GM23338 (cell line): ENCODE measurements around the gene TOM1L1. TPM values are rescaled to one million over a fixed set of nuclear protein-coding genes. Genes with fewer than 3 reads are reported as not detected.

Experiments
- ATAC-seq: fragments of 200-7000 bp; cut with Tn5 transposase; 3 replicates; pipeline ENCODE4 v1.9.1; 2020
- DNase-seq: peaks from one replicate; pipeline ENCODE4 v3.0.0-alpha.2; 2015; ENCODE audit warnings: low spot score
- H2AFZ ChIP-seq: fragments of 200-600 bp; sonication (generic); 2 replicates; pipeline ENCODE4 v1.8.0; 2016; ENCODE audit warnings: antibody characterized with exemption, mild to moderate bottlenecking, moderate library complexity
- H3F3A ChIP-seq: fragments of 200-600 bp; sonication (generic); replicated peaks from 2 replicates; pipeline ENCODE4 v1.8.0; 2017; ENCODE audit warnings: antibody characterized with exemption, mixed run types, low read depth
- H3K27ac ChIP-seq: fragments of 200-600 bp; sonication (generic); 2 replicates; pipeline ENCODE4 v1.6.1; 2016; ENCODE audit warnings: low read depth
- H3K27me3 ChIP-seq: fragments of 200-600 bp; sonication (generic); 2 replicates; pipeline ENCODE4 v1.8.0; 2016; ENCODE audit warnings: mild to moderate bottlenecking, mixed run types, moderate library complexity; ENCODE audit not compliant: insufficient read depth
- H3K36me3 ChIP-seq: fragments of 200-600 bp; sonication (generic); 2 replicates; pipeline ENCODE4 v1.8.0; 2016; ENCODE audit warnings: mild to moderate bottlenecking; ENCODE audit not compliant: insufficient read depth
- H3K4me1 ChIP-seq: fragments of 200-600 bp; sonication (generic); 2 replicates; pipeline ENCODE4 v1.8.0; 2016; ENCODE audit warnings: mild to moderate bottlenecking, moderate library complexity; ENCODE audit not compliant: insufficient read depth
- H3K4me2 ChIP-seq: fragments of 200-600 bp; sonication (generic); 2 replicates; pipeline ENCODE4 v1.7.1; 2017; ENCODE audit warnings: mixed run types
- H3K4me3 ChIP-seq: fragments of 200-600 bp; sonication (generic); 2 replicates; pipeline ENCODE4 v1.6.1; 2016; ENCODE audit warnings: mixed run types
- H3K79me2 ChIP-seq: fragments of 200-600 bp; sonication (generic); replicated peaks from 2 replicates; pipeline ENCODE4 v1.8.0; 2017; ENCODE audit warnings: mild to moderate bottlenecking; ENCODE audit not compliant: insufficient read depth
- H3K9me2 ChIP-seq: fragments of 200-600 bp; sonication (generic); 2 replicates; pipeline ENCODE4 v1.8.0; 2017; ENCODE audit not compliant: insufficient read depth
- H4K20me1 ChIP-seq: fragments of 200-600 bp; sonication (generic); replicated peaks from 2 replicates; pipeline ENCODE4 v1.8.0; 2017; ENCODE audit warnings: mild to moderate bottlenecking; ENCODE audit not compliant: insufficient read depth
- H3K27ac Mint-ChIP-seq: 2 replicates; pipeline ENCODE4 v1.8.0; 2020; ENCODE audit warnings: inconsistent platforms, mild to moderate bottlenecking, moderate library complexity, mixed read lengths
- H3K27me3 Mint-ChIP-seq: 3 replicates; pipeline ENCODE4 v1.8.0; 2022; ENCODE audit warnings: low read depth, mild to moderate bottlenecking, moderate library complexity, mixed read lengths, inconsistent platforms; ENCODE audit not compliant: insufficient read depth, poor library complexity
- H3K36me3 Mint-ChIP-seq: 3 replicates; pipeline ENCODE4 v1.8.0; 2021; ENCODE audit warnings: low read depth, mild to moderate bottlenecking, inconsistent platforms, moderate library complexity, mixed read lengths
- H3K4me1 Mint-ChIP-seq: 3 replicates; pipeline ENCODE4 v1.8.0; 2020; ENCODE audit warnings: mild to moderate bottlenecking, inconsistent platforms, mixed read lengths
- H3K4me3 Mint-ChIP-seq: 3 replicates; pipeline ENCODE4 v1.8.0; 2021; ENCODE audit warnings: moderate library complexity, mild to moderate bottlenecking, inconsistent platforms, mixed read lengths
- H3K9me3 Mint-ChIP-seq: 3 replicates; pipeline ENCODE4 v1.8.0; 2020; ENCODE audit warnings: moderate library complexity, mild to moderate bottlenecking, inconsistent platforms, mixed read lengths
- CREB1 ChIP-seq: fragments of 250-450 bp; sonication (Bioruptor Pico); IDR thresholded peaks from 2 replicates; pipeline ENCODE4 v1.5.0; 2020; ENCODE audit warnings: low read depth, mild to moderate bottlenecking, moderate library complexity
- CTCF ChIP-seq, 2 experiments: fragments of 200-600 bp in 1 of 2; sonication (generic) in 1 of 2; conservative IDR thresholded peaks; 2 replicates each; pipeline versions ENCODE4 v1.5.1 to v1.6.1; 2016 to 2017; ENCODE audit warnings: antibody characterized with exemption in 2 of 2, low read depth in 2 of 2, mild to moderate bottlenecking in 2 of 2, moderate library complexity in 1 of 2
- ETS1 ChIP-seq: IDR thresholded peaks from 2 replicates; pipeline ENCODE4 v1.6.1; 2016; ENCODE audit warnings: antibody characterized with exemption
- EZH2 ChIP-seq: fragments of 200-600 bp; sonication (generic); IDR thresholded peaks from one replicate; pipeline ENCODE4 v1.8.0; 2017; ENCODE audit warnings: antibody characterized with exemption, mild to moderate bottlenecking, low read depth; ENCODE audit not compliant: unreplicated experiment
- EZH2phosphoT487 ChIP-seq: fragments of 200-600 bp; sonication (generic); IDR thresholded peaks from one replicate; pipeline ENCODE4 v1.8.1; 2018; ENCODE audit warnings: antibody characterized with exemption; ENCODE audit not compliant: unreplicated experiment
- JUNB ChIP-seq: IDR thresholded peaks from one replicate; pipeline ENCODE4 v1.6.1; 2016; ENCODE audit warnings: antibody characterized with exemption; ENCODE audit not compliant: unreplicated experiment
- NANOG ChIP-seq: IDR thresholded peaks from 2 replicates; pipeline ENCODE4 v1.6.1; 2016; ENCODE audit warnings: antibody characterized with exemption, borderline replicate concordance
- POLR2AphosphoS5 ChIP-seq: IDR thresholded peaks from 2 replicates; pipeline ENCODE4 v1.6.1; 2016; ENCODE audit warnings: antibody characterized with exemption, low read depth
- REST ChIP-seq: IDR thresholded peaks from one replicate; pipeline ENCODE4 v1.6.1; 2018; ENCODE audit warnings: antibody characterized with exemption; ENCODE audit not compliant: unreplicated experiment
- STAT1 ChIP-seq: IDR thresholded peaks from one replicate; pipeline ENCODE4 v1.6.1; 2016; ENCODE audit warnings: antibody characterized with exemption; ENCODE audit not compliant: unreplicated experiment
- ZNF331 ChIP-seq: fragments of 250-450 bp; sonication (Bioruptor Pico); IDR thresholded peaks from 2 replicates; pipeline ENCODE4 v1.5.0; 2020; ENCODE audit warnings: low read depth, mild to moderate bottlenecking, moderate library complexity
- polyA plus RNA-seq: library from polyadenylated mRNA; unstranded; fragments of >200 nt; fragmentation: Nextera tagmentation; extraction: Ambion mirVana; gene quantifications from 2 replicates; pipeline ENCODE4 v1.2.1, GENCODE V29; 2016
- total RNA-seq: library from RNA; depleted of rRNA; stranded (reverse); fragments of >200 nt; shearing (Covaris generic); gene quantifications from 2 replicates; pipeline ENCODE4 v1.2.3, GENCODE V29; 2014

The TOM1L1 gene
- total and polyA plus RNA-seq, 2 experiments from 2014 or later, result 46.8 to 58.0 TPM

GRCh38 chr17:54888981-54889380 is 11.7 kb upstream of the TOM1L1 start (continued):
- TF ChIP-seq JUNB (no peak), EZH2phosphoT487 (no peak), POLR2AphosphoS5 (no peak), ZNF331 (no peak), REST (no peak), STAT1 (no peak)

- peaks cover 4% of the 10 kb centered on the region; the same call in 2 of the 3 replicates for H3K4me1 Mint-ChIP-seq
- peak; percentile 90 for DNase-seq
- H3K27ac Mint-ChIP-seq, result peak overlapping the region; percentile 80
- Histone ChIP-seq H4K20me1 (no peaks in the 10 kb centered on the region), H3K9me2 (no peaks in the 10 kb centered on the region), H3K4me2 (no peak overlapping the region), H3K27me3 (no peaks in the 10 kb centered on the region), H3K4me1 (no peaks in the 10 kb centered on the region), H3K4me3 (no peak overlapping the region), H3F3A (no peaks in the 10 kb centered on the region), H3K36me3 (no peaks in the 10 kb centered on the region), H2AFZ (no peak overlapping the region), H3K79me2 (no peaks in the 10 kb centered on the region), H3K27ac (no peak overlapping the region)
- no peaks in the 10 kb centered on the region for H3K9me3 Mint-ChIP-seq
- no peaks in the 10 kb centered on the region for H3K27me3 Mint-ChIP-seq
- peak; percentile 96 for ATAC-seq
- peaks cover 6% of the 10 kb centered on the region; the same call in 2 of the 3 replicates for H3K36me3 Mint-ChIP-seq
- no peak overlapping the region for H3K4me3 Mint-ChIP-seq
- no peak for TF ChIP-seq EZH2
- peak; percentile 65 to 80 for TF ChIP-seq CTCF (conservative IDR thresholded peaks at IDR 0.05; ENCODE audit: low read depth in 2 of 2)
Measured at GRCh38 chr17:54891176-54891821, 9.4 kb upstream of the TOM1L1 start.

GRCh38 chr17:54892360-54892759 is 8.3 kb upstream of the TOM1L1 start:
- H4K20me1 ChIP-seq, result no peaks in the 10 kb centered on the region
- Mint-ChIP-seq H3K36me3 (peaks cover 13% of the 10 kb centered on the region), H3K27ac (no peak overlapping the region), H3K4me3 (no peak overlapping the region), H3K27me3 (no peaks in the 10 kb centered on the region), H3K4me1 (peaks cover 4% of the 10 kb centered on the region), H3K9me3 (peaks cover 5% of the 10 kb centered on the region; the same call in 2 of the 3 replicates)
- H3F3A ChIP-seq, result no peaks in the 10 kb centered on the region
- no peak for DNase-seq
- ATAC-seq, result no peak
- no peaks in the 10 kb centered on the region for H3K27me3 ChIP-seq
- H3K4me2 ChIP-seq, result no peak overlapping the region
- H3K36me3 ChIP-seq, result no peaks in the 10 kb centered on the region
- H3K4me3 ChIP-seq, result no peak overlapping the region
- H3K27ac ChIP-seq, result no peak overlapping the region
- no peaks in the 10 kb centered on the region for H3K79me2 ChIP-seq
- H2AFZ ChIP-seq, result no peak overlapping the region
- no peaks in the 10 kb centered on the region for H3K9me2 ChIP-seq
- no peaks in the 10 kb centered on the region for H3K4me1 ChIP-seq
- TF ChIP-seq ZNF331 (no peak), REST (no peak), CREB1 (CRISPR knock-in tag) (no peak), ETS1 (no peak), NANOG (no peak), JUNB (no peak), EZH2 (no peak)
